Glomerular endothelial cell (primary cell): Measurements from ENCODE around the gene TXK. TPM values are rescaled to one million over a fixed set of nuclear protein-coding genes. Genes with fewer than 3 reads are reported as not detected.

Experiments used
- DNase-seq: peaks from one replicate; pipeline ENCODE4 v3.0.0-alpha.2; 2011; ENCODE audit warnings: low read depth, low spot score; ENCODE audit errors: extremely low read depth
- total RNA-seq: library from RNA; depleted of rRNA; stranded (reverse); fragments of >200 nt; gene quantifications from 2 replicates; pipeline ENCODE4 v1.2.3, GENCODE V29; 2015

The TXK gene
- total RNA-seq, 1 donor from 2014 or later = 0.18 TPM

DNA sequence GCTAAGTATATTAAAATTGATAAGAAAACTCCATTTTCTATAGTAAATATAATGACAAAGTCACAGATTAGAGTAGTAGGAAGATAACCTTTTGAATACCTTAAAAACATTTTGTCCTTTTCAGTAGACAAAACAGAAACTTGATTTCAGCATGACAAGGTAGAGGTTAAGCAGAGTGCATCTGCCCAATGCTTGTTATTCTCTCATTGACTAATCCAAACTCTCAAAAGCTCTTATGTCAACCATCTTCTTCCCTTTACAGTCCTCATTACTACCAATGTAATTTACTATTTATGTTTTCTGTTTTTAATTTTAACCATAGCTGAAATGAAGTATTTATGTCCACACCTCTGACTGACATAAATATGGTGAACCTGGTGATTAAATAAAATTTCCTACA lies 106.4 kb downstream of the TXK start:
- no peak for DNase-seq

DNA sequence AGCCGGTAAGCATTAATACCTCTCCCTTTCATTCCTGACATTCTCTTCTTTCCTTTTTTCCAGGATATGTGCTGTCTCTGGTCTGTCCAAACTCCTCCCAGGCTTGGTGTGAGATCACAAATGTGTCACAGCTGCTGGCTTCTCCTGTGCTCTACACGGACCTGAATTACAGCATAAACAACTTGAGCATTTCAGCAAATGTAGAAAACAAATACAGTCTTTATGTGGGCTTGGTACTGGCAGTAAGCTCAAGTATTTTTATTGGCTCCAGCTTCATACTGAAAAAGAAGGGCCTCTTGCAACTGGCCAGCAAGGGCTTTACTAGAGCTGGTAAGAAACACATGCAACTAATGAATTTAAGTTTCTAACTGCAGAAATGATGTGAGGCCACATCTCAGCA lies 109.0 kb downstream of the TXK start:
- no peak for DNase-seq

DNA sequence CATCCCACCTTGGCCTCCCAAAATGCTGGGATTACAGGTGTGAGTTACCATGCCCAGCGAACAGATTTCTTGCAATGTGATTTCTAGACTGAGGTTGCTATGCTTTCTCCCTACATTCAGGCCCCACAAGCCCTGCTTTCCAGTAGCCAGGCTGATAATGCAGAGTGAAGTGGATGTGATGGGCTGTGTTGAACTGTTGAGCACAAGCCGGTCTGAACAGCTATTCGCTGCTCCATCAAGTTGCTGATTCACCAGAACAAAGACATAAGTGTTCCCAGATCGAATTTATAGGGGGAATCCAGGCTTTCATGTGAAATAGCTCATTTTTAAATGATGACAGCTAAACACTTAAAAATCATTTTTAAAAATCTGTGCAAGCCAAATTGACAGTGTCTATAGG lies 109.5 kb downstream of the TXK start:
- DNase-seq = no peak

DNA sequence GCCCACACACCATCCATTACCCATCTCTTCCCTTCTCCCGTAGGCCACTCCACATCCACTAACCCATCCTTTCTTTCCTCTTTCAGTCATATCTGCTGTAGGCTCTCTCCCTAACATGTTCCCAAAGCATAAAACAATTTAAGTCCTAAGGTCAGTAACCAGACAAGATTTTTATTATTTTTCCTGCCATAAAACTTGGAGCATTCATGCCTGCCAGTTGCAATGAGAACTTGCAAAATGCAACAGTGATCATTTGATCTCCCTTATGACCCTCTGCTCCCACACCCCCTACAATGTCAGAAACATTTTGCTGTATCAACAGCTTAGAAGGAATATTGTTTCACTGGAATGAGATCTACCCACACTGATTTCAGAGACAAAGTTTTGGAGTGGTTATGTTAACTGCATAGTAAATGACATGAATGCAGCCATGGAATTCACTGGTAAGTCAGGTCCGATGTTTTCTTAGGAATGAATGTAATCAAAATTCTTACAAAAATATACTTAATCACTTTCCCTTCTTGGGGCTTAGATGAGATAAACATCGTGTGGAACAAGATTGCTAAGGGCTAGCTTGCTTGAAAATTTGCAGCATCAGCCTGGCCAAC lies 111.8 kb downstream of the TXK start:
- no peak for DNase-seq

DNA sequence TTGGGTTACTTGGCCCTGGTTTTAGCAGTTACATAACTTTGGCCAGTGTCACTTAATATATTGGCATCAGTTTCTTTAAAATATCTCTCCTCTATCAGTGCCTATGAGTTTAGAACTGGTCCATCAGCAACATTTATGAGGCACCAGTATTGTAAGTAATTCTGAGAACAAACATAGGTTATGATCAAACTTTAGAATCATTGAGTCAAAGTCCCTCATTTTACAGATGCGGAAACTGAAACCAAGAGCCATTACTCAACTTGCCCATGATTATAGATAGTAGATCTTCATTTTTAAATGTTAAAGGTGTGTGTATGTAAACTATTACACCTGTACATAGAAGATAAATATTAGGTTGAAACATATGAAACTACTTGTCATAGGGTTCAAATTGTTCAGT lies 113.0 kb downstream of the TXK start:
- no peak for DNase-seq

DNA sequence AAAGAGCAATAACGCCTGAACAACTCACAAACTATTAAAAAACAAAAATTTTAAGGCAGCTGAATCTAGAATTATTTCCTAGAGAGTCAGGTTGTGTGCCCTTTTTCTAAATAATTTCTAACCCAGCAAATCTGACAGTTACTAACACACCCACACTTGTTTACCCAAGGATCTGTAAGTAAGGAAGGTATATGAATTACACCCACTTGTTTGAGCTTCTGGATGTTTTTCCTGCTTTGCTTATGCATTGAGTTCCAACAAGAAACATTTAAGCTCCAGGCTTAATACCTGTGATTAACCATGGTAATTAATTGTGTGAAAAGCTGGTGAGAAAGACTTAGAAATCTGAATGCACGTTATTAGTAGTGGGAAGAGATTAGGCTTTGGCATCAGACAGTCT lies 115.9 kb downstream of the TXK start:
- DNase-seq = no peak

DNA sequence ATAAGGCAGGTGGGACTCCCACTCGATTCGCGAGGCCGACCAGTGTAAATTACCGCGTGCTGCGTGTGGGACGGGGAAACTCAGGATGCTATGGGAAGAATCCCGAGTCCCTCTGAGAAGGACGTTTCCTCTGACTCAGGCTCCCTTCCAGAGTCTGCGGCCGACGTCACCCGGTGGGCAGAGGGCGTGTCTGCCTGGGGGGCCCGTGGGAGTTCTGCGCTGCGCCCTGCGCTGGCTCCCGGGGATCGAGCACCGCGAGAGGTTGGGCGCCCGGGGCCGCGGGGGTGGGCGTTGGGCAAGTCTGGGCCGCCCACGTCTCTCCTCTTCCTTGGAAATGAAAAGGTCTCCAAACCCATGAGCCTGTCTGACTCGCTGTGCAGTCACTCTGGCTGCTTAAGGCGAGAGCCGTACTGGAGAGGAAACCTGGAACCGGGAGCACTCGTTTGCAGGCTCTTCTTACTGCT lies 116.9 kb downstream of the TXK start:
- no peak for DNase-seq

Other genes with a start within 250 kb of the TXK start
- 4.2 and 9.9 TPM in 2 replicates for gene NFXL1, start 219.7 kb downstream of the TXK start, total RNA-seq
- 0.19 TPM in 1 of 2 replicates, not detected in the other for gene CNGA1, start 117.6 kb downstream of the TXK start, total RNA-seq
- 2.8 and 3.3 TPM in 2 replicates for gene NIPAL1, start 117.5 kb downstream of the TXK start, total RNA-seq
- 0.24 and 0.29 TPM in 2 replicates for gene TEC, start 135.6 kb upstream of the TXK start, total RNA-seq
- 18.2 and 51.9 TPM in 2 replicates for gene SLAIN2, start 207.3 kb upstream of the TXK start, total RNA-seq